Testis (tissue), 2 donors: Measurements from ENCODE around the gene XPO5.

Experiments used
- POLR2A ChIP-seq: fragments of 450-650 bp; IDR thresholded peaks from one replicate; pipeline ENCODE4 v1.6.1; 2017; ENCODE audit warnings: antibody characterized with exemption, mild to moderate bottlenecking, moderate library complexity
- TF ChIP-seq, protein P1 (sequence below), 3 experiments: fragments of 450-650 bp in 2 of 3; fragments of 200-600 bp in 1 of 3; sonication (generic) in 1 of 3; IDR thresholded peaks; one replicate each; pipeline ENCODE4 v1.5.1; 2016 to 2019; ENCODE audit warnings: antibody characterized with exemption in 3 of 3, mild to moderate bottlenecking in 2 of 3, moderate library complexity in 1 of 3

DNA sequence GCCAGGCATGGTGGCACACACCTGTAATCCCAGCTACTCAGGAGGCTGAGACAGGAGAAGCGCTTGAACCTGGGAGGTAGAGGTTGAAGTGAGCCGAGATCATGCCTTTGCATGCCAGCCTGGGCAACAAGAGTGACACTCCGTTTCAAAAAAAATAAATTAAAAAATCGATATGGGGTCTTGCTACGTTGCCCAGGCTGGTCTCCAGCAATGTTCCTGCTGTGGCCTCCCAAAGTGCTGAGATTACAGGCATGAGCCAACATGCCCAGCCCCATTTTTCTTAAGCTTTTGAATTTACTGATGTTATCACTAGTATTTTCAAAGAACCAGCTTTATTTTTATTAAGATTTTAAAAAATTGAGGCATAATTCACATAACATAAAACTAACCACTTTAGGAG is 35.3 kb downstream of the XPO5 start:
- TF ChIP-seq, protein P1, sequence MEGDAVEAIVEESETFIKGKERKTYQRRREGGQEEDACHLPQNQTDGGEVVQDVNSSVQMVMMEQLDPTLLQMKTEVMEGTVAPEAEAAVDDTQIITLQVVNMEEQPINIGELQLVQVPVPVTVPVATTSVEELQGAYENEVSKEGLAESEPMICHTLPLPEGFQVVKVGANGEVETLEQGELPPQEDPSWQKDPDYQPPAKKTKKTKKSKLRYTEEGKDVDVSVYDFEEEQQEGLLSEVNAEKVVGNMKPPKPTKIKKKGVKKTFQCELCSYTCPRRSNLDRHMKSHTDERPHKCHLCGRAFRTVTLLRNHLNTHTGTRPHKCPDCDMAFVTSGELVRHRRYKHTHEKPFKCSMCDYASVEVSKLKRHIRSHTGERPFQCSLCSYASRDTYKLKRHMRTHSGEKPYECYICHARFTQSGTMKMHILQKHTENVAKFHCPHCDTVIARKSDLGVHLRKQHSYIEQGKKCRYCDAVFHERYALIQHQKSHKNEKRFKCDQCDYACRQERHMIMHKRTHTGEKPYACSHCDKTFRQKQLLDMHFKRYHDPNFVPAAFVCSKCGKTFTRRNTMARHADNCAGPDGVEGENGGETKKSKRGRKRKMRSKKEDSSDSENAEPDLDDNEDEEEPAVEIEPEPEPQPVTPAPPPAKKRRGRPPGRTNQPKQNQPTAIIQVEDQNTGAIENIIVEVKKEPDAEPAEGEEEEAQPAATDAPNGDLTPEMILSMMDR (IDR thresholded peaks at IDR 0.05), result no peak
- TF ChIP-seq POLR2A, result no peak
